ENCODE data around the gene SLC30A2.

- TF ChIP-seq CTCF (IDR thresholded peaks at IDR 0.05; ENCODE audit: low read depth, low read length) (no peak), EZH2phosphoT487 (IDR thresholded peaks at IDR 0.05; ENCODE audit: low read depth) (no peak)
Observed at GRCh38 chr1:25990702-25991395, 55.1 kb downstream of the SLC30A2 start.

All from OCI-LY3 (cell line).